Inflammatory macrophage treated with lipopolysaccharide for 1 hour (primary cell): ENCODE measurements around the gene SRPK2.
A peak's percentile ranks its signal among the peaks of the same experiment; 100 is the strongest.
"Not testable (repeated sequence)": the region's sequence is repeated elsewhere in the genome, so short reads cannot be mapped to it uniquely, and the experiment has no call there.

Experiments
- DNase-seq, 2 donors: peaks; one replicate each; pipeline ENCODE4 v3.0.0-alpha.2; 2020 to 2022

SRPK2 gene

GRCh38 chr7:105337529-105337928 is 51.2 kb downstream of the SRPK2 start:
- DNase-seq = no peak

- peak; percentile 8 to 50 for DNase-seq
These were observed 52.7 kb downstream of the SRPK2 start for GRCh38 chr7:105336009-105336408.

- DNase-seq = not testable (repeated sequence)
These were observed 56.1 kb downstream of the SRPK2 start for GRCh38 chr7:105332661-105333060.

- no peak for DNase-seq
These were observed 58.2 kb downstream of the SRPK2 start for GRCh38 chr7:105330526-105330925.

GRCh38 chr7:105327201-105327600 is 61.5 kb downstream of the SRPK2 start:
- DNase-seq = no peak

GRCh38 chr7:105325216-105325904 is 63.4 kb downstream of the SRPK2 start:
- DNase-seq = peak; percentile 41 to 50

- not testable (repeated sequence) for DNase-seq
These were observed 64.1 kb downstream of the SRPK2 start for GRCh38 chr7:105324606-105325005.

- DNase-seq = peak in 1 of 2 donors; percentile 14
These were observed 65.4 kb downstream of the SRPK2 start for GRCh38 chr7:105323366-105323765.

GRCh38 chr7:105322655-105323277 is 66.0 kb downstream of the SRPK2 start:
- no peak for DNase-seq

- DNase-seq = no peak
These were observed 66.8 kb downstream of the SRPK2 start for GRCh38 chr7:105321754-105322455.

- no peak for DNase-seq
These were observed 67.8 kb downstream of the SRPK2 start for GRCh38 chr7:105320896-105321295.

- DNase-seq = no peak
These were observed 69.1 kb downstream of the SRPK2 start for GRCh38 chr7:105319578-105319977.

- no peak for DNase-seq
These were observed 72.0 kb downstream of the SRPK2 start for GRCh38 chr7:105316578-105317344.

GRCh38 chr7:105315357-105315756 is 73.4 kb downstream of the SRPK2 start:
- no peak for DNase-seq

GRCh38 chr7:105309235-105310169 is 79.2 kb downstream of the SRPK2 start:
- DNase-seq = no peak

GRCh38 chr7:105307163-105307672 is 81.5 kb downstream of the SRPK2 start:
- no peak for DNase-seq

- no peak for DNase-seq
These were observed 82.4 kb downstream of the SRPK2 start for GRCh38 chr7:105306298-105306748.

GRCh38 chr7:105305633-105306032 is 83.1 kb downstream of the SRPK2 start:
- no peak for DNase-seq

GRCh38 chr7:105304040-105304895 is 84.5 kb downstream of the SRPK2 start:
- no peak for DNase-seq

- DNase-seq = not testable (repeated sequence)
These were observed 88.1 kb downstream of the SRPK2 start for GRCh38 chr7:105300587-105300986.

GRCh38 chr7:105298439-105298894 is 90.3 kb downstream of the SRPK2 start:
- DNase-seq = no peak
